ENCODE results near the gene DEK.

Gene DEK

GRCh38 chr6:18302561-18303439 is 38.5 kb upstream of the DEK start:
- CTCF ChIA-PET = interaction anchor here (0.7 kb wide), 1 partner anchor 1039 kb away, joined by 4 read pairs; no protein-coding TSS in a partner anchor
- TF ChIP-seq CTCF (conservative IDR thresholded peaks at IDR 0.05; ENCODE audit: low read depth) = no peak
- H3K27ac ChIP-seq = no peak overlapping the region
- DNase-seq (ENCODE audit: low spot score) = no peak
- POLR2A ChIA-PET (ENCODE audit: low non-redundant PET) = no interaction called here

GRCh38 chr6:18293076-18293904 is 29.0 kb upstream of the DEK start:
- H3K27ac ChIP-seq = no peak overlapping the region
- CTCF ChIA-PET = no interaction called here
- TF ChIP-seq CTCF (conservative IDR thresholded peaks at IDR 0.05; ENCODE audit: low read depth) = no peak
- no peak for DNase-seq (ENCODE audit: low spot score)
- POLR2A ChIA-PET (ENCODE audit: low non-redundant PET) = no interaction called here

- no peak for DNase-seq (ENCODE audit: low spot score)
- H3K27ac ChIP-seq = no peak overlapping the region
- CTCF ChIA-PET = no interaction called here
- TF ChIP-seq CTCF (conservative IDR thresholded peaks at IDR 0.05; ENCODE audit: low read depth) = no peak
- POLR2A ChIA-PET (ENCODE audit: low non-redundant PET) = no interaction called here
Observed at GRCh38 chr6:18289283-18289682, 25.0 kb upstream of the DEK start.

- TF ChIP-seq CTCF (conservative IDR thresholded peaks at IDR 0.05; ENCODE audit: low read depth) = no peak
- ChIA-PET CTCF (no interaction called here), POLR2A (ENCODE audit: low non-redundant PET) (no interaction called here)
- no peak for DNase-seq (ENCODE audit: low spot score)
- H3K27ac ChIP-seq = no peak overlapping the region
Observed at GRCh38 chr6:18284261-18284660, 19.9 kb upstream of the DEK start.

GRCh38 chr6:18281564-18281963 is 17.2 kb upstream of the DEK start:
- H3K27ac ChIP-seq = no peak overlapping the region
- no peak for TF ChIP-seq CTCF (conservative IDR thresholded peaks at IDR 0.05; ENCODE audit: low read depth)
- ChIA-PET POLR2A (ENCODE audit: low non-redundant PET) (no interaction called here), CTCF (interaction anchor here (1.0 kb wide), 1 partner anchor 20 kb away, joined by 3 read pairs; no protein-coding TSS in a partner anchor)
- no peak for DNase-seq (ENCODE audit: low spot score)

- ChIA-PET POLR2A (ENCODE audit: low non-redundant PET) (no interaction called here), CTCF (interaction anchor here (0.5 to 1.3 kb wide), 2 partner anchors 43 to 76 kb away, joined by 3 to 5 read pairs; no protein-coding TSS in a partner anchor)
- no peak overlapping the region for H3K27ac ChIP-seq
- no peak for TF ChIP-seq CTCF (conservative IDR thresholded peaks at IDR 0.05; ENCODE audit: low read depth)
- peak; percentile 54 for DNase-seq (ENCODE audit: low spot score)
Observed at GRCh38 chr6:18280084-18280483, 15.8 kb upstream of the DEK start.

All from RWPE1 (cell line).